Measurements from ENCODE around the gene ANKS4B.
"Not testable (repeated sequence)": the region's sequence is repeated elsewhere in the genome, so short reads cannot be mapped to it uniquely, and the experiment has no call there.

The ANKS4B gene

DNA sequence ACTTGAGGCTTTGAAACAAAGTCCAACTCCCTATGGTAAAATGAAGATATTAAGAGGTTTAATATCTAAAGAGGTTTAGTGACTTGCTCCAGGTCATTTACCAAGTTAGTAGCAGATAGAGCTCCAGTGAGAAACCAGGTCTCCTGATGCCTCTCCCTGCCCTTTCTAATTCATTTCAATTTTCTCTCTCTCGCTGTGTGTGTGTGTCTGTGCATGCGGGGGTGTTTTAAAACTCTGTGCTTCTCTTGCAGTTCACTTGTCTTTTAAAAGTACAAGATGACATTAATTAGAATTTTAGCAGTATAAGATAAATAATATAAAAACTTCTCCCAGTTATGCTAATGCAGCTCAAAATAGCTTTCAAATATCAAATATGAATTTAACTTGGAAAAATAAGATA is 13.9 kb upstream of the ANKS4B start:
- DNase-seq = no peak

DNA sequence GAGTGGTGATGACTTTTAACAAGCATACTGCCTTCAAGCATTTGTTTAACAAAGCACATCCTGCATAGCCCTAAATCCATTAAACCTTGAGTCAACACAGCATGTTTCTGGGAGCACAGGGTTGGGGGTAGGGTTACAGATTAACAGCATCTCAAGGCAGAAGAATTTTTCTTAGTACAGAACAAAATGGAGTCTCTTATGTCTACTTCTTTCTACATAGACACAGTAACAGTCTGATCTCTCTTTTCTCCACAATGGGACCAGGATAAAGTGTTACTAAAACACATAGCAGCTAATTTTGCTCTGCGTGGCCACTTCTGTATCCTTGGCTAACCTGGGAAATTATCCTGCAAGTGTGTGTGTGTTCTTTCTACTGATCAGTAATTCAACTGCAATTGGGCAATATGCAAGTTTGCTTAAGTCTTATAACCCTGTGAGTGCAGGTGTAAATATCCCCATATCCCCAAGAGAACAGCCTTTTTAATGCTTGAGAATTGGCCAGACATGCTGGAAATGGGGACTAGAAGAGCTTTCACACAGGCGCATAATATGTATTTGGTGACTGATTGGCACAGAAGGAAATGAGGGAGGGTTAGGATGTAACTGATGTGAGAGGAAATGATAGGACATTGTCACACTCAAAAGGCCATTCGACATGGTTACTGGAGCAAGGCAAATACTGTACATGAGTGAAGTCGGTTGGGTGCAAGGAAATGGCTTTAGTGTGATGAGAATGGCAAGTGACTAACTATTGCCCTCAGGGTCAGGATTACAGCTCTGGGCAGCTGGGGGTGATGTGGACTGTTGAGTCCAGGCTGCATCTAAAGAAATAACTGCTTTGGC is 10.8 kb upstream of the ANKS4B start:
- DNase-seq = no peak

DNA sequence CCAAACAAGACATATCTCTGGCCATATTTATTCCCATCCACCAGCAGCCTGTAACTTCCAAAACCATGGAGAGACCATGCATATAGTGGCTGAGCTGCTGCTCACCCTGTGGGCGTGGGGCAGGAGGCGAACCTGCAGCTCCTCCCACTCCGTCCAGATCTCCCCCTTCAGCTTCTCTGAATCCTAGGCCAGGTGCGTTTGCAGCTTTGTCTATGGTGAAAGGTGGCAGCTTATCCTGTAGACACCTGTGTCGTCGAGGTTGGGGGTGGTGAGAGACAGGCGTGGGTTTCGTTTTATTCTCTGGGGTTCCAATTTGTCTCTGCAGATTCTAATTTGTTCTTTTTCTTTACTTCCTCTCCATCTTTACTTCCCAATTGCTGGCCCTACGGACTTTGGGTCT is 9.7 kb upstream of the ANKS4B start:
- no peak for DNase-seq

DNA sequence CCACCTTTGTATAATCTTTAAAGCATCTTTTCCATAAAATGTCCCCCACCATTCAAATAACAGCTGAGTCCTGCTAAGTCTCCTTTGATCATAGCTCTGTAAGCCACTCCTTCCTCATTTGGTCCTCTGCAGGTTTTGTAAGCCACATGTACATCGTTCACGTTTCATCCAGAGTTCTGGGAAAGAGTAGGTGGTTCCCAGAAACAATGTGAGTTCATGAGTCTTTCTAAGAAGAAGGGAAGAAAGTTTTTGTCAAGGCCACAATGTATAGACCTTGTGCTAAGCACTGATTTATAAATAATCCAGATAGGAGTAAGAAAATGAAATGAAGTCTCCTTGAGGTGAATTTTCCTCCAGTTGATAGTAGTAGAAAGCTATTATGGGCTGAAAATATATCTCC is 8.7 kb upstream of the ANKS4B start:
- no peak for DNase-seq

DNA sequence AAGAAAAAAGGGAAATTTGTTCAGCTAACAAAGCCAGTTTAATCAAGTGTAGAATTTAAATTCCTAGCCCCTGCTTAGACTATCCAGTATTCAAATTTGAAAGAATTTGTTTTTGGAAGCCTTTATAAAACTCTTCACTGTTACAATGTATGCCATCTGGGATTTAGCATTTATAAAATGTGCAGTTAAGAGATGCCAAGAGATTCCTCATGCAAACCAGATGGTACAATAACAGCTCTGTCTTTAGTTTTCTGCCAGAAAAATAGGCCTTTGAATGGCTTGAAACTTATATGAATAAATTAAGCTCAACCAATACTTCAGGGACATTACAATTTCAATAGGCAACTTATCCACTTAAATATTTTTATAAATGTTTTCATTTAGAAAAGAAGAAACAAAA is 6.8 kb upstream of the ANKS4B start:
- peak; percentile 65 for DNase-seq

DNA sequence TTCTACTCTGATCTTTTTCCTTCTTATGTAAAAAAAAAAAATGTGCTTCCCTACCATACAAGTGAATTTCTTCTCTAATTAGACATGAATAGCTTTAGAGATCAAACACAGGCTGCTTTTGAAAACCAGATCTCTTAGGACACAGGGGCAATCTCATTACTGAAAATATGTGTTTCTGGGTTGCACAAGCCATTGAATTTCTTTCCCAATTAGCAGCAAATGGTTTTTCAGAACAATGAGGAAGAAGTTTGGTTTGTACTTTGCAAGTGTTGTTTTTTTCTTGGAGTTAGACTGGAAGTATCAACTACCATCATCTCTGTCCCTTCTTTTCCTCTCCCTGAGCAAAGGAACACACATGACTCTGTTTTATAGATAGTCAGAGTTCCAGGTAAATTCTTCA is 5.6 kb upstream of the ANKS4B start:
- DNase-seq = no peak

DNA sequence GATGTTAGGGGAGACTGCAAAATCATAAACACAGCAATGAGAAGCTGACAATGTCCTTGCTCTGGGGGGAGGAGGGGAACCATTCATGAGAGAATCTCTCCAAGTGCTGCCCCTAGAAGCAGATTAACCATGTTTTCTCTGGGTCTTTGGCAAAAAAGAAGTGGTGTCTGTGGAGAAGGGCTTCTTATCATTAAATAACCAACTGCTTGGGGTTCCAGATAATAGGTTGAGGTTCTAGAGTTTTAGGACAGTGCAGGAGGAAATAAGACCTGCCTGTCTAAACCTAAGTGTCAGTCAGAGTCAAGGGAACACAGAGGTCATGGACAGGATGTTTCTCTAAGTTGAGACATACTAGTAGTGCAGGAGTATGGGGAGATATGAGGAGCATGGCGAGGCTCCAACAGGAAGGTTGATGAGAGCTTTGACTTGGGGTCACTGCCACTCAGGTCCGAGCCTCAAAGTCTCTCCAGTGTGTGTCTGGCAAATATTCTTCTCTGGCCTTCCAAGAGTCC is 5.1 kb upstream of the ANKS4B start:
- DNase-seq = no peak

DNA sequence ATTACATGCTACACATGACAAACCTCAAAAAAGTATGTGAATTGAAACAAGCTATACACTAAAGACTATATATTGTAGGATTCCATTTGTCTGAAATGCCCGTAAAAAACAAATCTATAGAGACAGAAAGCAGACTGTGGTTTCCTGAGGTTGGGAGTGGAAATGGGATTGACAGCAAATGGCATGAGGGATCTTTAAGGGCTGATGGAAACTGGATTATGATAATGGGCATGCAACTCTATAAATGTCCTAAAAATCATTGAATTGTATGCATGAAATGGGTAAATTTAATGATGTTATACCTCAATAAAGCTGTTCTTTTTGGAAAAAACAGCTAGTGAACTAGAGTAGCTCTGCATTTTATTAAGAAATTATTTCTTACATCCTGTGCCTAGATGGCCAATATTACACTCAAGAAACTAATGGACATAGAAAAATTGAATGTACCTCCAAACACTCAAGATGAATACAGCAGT is 416 bp upstream of the ANKS4B start:
- DNase-seq = no peak

DNA sequence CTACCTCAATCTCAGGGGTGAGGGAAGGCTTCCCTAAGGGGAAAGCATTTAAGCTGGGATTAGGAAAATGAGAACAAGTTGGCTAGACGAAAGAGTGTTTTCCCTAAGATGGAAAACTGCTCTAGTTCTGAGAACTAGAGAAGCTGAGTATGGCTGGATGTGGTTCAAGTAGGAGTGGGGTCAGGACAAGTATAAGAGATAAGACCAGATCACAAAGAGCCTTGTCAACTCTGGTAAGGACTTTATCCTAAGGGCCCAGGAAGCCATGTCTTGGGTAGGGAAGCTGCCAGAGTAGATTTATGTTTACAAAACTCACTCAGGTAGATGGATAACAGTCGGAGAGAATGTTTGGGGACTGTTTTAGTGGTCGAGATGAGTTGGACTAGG is 1.7 kb downstream of the ANKS4B start:
- no peak for DNase-seq

DNA sequence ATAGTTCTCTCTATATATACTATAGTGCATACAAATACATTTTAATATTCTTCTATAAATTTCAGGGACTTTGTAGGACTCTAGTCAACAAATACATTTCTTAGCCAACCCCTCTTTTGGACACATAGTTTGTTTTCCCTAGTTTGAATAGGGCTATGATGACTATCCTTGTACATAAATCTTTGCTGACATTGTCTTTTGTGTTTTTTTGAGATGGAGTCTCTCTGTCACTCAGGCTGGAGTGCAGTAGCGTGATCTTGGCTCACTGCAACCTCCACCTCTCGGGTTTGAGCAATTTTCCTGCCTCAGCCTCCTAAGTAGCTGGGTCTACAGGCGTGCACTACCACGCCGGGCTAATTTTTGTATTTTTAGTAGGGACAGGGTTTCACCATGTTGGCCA is 3.3 kb downstream of the ANKS4B start:
- no peak for DNase-seq

DNA sequence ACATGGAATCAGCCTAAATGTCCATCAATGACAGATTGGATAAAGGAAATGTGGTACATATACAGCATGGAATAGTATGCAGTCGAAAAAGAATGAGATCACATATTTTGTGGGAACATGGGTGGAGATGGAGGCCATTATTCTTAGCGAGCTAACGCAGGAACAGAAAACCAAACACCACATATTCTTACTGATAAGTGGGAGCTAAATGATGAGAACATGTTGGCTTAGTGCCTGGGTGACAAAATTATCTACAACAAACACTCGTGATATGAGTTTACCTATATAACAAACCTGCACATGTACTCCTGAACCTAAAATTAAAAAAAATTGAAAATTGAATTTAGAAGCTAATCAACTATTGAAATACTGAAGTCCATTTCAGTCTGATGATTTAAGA is 6.1 kb downstream of the ANKS4B start:
- DNase-seq = no peak

DNA sequence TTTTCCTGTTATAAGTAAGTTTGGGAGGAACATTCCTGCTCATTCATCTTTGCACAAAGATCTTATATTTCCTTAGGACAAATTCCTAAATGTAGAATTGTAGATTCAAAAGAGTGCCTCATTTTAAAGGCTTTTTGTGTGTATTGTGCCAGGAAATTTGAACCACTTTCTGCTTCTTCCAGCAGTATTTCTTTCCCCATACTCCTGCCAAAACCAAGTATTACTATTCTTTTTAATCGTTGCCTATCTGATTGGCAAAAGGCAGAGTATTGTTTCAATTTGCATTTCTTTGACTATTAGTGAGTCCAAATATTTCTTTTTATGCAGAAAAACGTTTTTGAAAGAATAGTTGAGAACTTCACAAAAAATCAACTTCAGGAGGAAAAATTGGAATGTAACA is 9.3 kb downstream of the ANKS4B start:
- no peak for DNase-seq

DNA sequence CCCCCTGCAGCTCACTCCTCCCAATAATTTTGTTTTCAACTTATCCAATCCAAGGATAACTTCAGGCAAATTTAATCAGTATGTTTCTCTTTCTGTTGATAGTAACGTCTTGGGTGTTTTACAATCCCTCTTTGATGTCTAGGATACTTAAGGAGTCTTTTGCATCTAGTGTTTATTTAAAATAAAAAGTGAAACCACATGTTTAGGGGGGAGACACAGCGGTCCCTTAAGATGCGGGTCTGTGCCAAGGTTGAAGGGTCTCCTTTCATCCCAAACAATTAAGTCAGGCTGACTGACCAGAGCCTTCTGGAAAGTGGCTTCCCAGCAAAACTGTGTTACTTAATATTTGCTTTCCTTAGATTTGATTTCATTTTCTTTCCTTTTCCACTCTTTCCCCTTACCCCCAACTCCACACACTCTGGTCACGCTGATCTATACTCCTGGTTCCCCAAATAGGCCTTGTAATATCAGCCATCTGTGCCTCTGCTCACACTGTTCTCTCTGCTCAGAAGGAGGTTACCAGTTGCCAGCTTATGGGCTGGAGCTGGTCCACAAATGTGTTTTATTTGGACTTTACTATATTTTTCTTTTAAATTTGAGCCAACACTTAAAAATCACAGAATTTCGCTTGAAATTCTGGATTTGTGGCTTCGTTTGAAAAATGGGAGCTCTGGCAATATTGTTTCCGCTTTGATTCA is 11.2 kb downstream of the ANKS4B start:
- DNase-seq = no peak

DNA sequence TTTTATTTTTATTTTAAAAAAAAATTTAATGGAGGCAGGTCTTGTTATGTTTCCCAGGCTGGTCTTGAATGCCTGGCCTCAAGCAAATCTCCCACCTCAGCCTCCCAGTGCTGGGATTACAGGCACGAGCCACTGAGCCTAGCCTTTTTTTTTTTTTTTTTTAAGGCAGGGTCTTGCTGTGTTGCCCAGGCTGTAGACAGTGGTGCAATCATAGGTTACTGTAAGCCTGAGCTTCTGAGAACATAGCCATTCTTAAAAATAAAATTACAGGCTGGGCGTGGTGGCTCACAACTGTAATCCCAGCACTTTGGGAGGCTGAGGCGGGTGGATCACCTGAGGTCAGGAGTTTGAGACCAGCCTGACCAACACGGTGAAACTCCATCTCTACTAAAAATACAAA is 14.7 kb downstream of the ANKS4B start:
- not testable (repeated sequence) for DNase-seq

DNA sequence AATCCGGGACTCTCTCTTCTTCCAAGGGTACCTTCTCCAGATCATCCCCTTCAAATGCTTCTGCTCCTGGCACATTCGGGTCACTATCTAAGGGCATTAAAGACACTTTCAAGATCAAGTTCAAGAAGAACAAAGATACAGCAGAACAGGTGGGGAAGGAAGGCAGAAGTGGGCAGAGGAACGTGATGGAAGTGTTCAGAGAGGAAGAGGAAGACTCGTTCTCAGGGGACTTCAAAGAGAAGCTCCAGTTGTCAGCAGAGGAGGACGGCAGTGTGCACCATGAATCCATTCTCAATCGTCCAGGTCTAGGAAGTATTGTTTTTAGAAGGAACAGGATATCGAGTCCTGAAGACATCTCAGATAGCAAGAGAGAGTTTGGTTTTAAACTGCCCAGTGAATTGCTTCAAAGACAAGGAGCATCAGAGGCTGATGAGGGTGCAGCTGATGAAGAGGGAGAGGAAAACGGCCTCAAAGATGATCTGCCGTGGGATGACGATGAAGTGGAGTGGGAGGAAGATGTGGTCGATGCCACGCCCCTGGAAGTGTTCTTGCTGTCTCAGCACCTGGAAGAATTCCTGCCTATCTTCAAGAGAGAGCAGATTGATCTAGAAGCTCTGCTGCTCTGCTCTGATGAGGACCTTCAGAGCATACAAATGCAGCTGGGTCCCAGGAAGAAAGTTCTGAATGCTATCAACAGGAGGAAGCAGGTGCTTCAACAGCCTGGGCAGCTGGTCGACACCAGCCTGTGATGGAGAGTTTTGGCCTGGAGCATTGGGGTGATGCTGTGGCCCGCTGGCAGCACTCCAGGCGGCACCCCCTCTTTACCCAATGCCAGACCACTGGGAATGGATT is 16.8 kb downstream of the ANKS4B start:
- no peak for DNase-seq

DNA sequence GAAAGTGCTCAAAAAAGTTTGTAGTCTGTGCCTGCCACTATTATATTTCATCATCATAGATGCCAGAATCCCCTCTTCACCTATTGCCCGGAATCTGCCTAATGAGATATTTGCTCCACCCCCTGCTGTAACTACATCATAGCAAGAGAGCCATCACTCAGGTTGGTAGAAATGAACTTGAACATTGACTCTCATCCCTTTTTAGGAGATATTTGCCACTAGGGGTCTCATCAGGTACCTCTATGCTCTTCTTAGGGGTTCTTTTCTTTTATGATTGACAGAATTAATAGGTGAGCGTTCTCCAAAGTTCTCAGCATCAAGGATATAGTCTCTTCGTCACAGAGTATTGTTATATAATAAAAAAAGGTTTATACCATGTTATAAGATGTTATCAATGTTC is 20.0 kb downstream of the ANKS4B start:
- no peak for DNase-seq

DNA sequence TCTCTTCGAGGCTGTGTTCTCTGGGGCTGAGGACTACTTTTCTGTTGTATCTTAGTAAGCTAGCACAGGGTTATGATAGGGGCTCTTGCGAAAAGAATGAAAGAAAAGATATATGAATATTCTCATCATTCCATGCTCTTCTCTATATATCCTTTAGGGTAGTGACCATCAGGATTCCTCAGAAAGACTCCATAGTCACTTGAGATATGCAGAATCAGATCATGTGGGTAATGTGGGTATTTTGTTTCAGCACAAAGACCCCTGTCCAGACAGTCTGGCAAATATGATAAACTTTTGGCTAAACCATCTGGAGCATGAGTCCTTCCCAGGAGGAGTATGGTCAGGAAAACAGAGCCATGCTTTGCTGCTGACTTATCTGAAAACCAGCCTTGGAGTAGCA is 23.1 kb downstream of the ANKS4B start:
- no peak for DNase-seq

DNA sequence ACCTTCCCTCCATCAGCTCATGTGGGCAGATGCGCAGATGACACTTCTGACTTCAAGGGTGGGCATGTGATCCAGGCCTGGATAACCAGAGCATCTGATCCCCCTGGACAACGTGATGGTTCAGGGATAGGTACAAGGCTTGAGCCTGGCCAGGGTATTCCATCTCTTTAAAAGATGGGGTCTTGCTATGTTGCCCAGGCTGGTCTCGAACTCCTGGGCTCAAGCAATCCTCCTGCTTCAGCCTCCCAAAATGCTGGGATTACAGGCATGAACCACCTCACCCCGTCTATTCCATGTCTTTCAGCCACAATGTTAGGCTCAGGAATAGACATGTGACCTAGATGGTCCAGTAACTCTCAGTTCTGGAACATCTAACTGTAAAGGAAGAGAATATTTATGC is 23.8 kb downstream of the ANKS4B start:
- DNase-seq = no peak

DNA sequence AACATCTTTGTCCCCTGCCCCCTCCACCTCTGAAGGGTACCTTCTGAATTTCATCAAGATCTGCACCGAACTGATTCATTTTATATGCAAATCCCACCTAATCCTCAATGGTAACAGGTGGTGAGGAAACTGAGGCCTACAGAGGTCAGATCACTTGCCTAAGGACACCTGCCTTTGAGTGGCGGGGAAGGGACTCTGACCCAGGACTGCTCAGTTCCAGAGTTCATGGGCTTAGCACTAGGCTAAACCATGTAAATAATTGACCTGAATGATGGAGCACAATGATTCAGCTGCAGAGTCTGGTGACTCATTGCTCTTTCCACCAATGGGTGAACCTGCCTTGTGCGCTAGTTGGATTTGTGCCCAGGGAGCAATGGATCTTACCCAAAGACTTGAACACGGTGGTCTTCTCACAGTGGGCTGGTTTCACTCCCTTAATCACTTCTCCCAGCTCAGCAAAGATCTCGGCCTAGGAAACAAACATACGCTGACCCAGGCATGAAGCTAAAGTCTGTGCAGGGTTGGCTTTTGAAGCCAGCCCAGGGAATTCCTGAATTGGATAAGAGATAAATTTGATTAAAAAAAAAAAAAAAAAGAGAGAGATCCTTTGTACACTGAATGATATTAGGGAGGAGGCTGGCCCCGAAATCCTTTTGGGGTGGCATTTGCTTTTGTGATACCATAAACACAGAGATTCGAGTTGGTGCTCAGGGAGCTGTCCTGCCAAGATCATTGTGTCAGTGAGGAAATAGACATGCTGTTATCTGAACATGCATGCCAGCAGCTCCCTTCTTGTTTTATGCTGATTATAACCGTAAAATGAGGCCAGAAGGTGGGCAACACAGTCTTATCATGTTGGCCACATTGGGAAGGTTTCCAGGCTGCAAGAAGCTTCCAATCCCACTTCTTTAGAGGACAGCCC is 27.6 kb downstream of the ANKS4B start:
- no peak for DNase-seq

DNA sequence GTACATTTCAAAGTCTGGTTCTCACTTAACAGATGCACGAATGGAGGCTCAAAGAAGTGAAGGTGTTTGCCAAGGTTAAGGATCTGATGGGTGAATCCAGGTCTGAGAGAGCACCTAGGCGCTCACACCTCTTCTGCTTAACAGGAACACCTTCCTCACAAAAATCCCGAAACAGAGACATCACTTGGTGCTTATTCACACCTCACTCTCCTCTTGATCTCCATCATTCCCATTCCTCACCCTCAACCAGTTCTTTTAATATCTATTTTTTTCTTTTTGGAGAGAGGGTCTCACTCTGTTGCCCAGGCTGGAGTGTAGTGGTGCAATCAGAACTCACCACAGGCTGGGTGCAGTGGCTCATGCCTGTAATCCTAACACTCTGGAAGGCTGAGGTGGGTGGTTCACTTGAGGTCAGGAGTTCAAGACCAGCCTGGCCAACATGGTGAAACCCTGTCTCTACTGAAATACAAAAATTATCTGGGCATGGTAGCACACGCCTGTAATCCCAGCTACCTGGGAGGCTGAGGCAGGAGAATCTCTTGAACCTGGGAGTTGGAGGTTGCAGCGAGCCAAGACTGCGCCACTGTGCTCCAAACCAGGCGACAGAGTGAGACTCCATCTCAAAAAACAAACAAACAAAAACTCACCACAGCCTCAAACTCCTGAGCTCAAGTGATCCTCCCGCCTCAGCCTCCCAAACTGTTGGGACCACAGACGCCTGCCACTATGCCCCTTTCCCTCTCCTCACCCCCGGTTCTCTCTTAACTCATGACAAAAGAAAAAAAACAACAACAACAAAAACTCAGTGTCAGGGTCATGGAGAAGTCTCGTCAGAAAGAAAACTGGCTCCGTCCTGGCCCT is 29.5 kb downstream of the ANKS4B start:
- no peak for DNase-seq
